ENCODE measurements around the gene HSPH1.

DNA sequence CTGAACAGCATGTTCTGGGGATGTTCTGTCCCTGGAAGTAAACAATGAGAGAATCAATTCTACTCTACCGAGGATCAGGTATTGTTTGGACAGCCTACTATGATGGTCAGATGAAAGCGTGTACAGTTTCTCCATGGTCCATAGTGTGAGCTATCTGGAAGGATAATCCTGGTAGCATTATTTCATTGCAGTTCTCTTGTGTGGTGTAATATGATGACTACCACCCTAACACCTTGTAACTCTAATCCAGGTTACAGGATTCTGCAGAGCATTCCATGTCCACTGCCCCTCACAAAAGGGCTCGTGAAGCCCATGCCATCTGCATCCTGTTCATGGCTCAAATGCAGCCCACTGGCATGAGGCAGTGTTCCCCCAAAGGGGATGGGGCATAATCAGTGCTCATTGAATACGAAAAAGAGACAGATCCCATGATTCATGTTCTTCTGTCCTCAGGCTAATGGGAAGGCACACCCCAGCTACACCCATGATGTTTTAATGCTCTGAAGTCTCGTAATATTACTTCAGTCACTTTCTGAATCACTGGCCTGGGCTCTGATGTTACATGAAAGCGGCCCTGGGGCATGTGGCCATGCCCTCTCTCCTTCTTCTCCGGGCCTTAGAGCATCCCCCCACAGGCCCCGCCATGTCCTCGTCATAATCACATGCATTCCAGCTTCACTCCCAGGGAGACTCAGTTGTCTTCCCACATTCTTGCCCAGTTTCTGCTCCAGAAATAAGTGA is 68.4 kb downstream of the HSPH1 start:
- TF ChIP-seq EZH2phosphoT487 (IDR thresholded peaks at IDR 0.05; ENCODE audit: low read depth) = no peak
- TF ChIP-seq, protein P1, sequence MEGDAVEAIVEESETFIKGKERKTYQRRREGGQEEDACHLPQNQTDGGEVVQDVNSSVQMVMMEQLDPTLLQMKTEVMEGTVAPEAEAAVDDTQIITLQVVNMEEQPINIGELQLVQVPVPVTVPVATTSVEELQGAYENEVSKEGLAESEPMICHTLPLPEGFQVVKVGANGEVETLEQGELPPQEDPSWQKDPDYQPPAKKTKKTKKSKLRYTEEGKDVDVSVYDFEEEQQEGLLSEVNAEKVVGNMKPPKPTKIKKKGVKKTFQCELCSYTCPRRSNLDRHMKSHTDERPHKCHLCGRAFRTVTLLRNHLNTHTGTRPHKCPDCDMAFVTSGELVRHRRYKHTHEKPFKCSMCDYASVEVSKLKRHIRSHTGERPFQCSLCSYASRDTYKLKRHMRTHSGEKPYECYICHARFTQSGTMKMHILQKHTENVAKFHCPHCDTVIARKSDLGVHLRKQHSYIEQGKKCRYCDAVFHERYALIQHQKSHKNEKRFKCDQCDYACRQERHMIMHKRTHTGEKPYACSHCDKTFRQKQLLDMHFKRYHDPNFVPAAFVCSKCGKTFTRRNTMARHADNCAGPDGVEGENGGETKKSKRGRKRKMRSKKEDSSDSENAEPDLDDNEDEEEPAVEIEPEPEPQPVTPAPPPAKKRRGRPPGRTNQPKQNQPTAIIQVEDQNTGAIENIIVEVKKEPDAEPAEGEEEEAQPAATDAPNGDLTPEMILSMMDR (IDR thresholded peaks at IDR 0.05; ENCODE audit: low read depth, low read length) = no peak

Data from OCI-LY3 (cell line).